HG03103 (cell line): ENCODE results near the gene POTEF.
"Not testable (repeated sequence)": the region's sequence is repeated elsewhere in the genome, so short reads cannot be mapped to it uniquely, and the experiment has no call there.

Experiments
- ATAC-seq: cut with Tn5 transposase; IDR thresholded peaks from one replicate; pipeline ENCODE4 v1.9.1; 2021; ENCODE audit warnings: low read depth; ENCODE audit not compliant: unreplicated experiment

POTEF gene

DNA sequence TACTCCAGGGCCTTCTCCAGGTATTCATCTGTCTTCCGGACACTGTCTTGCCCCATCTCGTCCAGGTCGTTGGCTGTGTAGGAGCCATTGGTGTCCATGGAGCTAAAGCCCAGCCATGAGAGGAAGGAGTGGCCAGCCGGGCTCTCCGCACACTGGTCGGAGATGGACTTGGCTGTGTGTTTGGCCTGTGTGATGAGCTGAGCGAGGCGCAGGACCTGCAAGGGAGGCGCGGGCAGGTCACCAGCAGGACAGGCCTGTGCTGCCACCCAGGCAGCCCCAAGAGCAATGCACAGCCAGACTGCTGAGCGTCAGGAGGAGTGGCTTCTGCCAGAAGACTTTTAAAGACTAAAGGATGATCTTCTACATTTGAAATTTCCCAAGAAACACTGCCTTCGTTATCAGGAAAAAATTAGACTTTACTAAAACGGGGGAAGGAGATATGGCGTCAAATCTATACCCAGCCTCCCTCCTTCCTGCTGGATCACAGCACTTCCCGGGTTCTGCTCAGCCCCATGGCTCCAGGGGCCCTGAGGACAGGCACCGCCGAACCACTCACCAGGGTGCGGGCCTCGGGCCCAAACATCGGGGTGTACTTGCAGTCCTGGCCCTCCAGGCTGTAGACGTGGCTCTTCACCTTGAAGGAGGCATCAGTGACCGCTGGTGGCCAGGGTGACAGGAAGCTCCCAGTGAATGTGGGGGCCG, 24.9 kb upstream of the POTEF start:
- not testable (repeated sequence) for ATAC-seq

DNA sequence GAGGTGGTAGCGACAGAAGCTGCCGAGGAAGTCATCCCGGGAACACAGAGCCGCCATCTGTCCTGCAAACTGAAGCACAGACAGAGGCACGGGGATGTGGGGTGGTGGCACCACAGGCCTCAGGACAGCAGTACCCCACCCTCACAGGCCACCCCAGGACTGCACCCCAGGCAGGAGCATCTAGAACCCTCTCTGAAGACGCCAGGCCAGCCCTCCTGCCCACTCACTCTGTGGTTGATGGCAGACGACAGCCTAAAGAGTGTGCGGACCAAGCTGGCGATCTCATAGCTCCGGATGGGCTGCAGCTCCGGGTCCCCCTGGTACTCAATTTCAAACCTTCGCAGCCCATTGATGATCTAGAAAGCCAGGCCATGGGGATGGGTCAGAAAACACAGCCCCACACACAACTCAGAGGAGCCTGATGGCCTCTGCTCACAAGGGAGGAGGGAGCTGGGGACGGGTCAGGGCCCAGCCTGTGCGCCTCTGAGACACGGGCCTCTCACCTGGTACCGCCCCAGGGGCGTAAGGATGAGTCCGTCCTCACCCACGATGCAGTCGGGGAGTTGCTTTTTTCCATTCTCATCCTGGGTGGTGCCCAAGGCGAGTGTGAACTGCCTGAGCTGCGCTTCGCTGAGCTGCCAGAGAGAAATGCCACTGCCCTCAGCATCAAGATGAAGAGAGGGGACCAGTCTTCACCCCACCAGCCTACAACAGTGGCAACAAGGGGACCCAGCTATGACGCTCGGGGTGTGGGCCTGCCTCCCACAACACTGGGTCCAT, 24.0 kb upstream of the POTEF start:
- ATAC-seq: no peak

GRCh38 chr2:130152136-130152815, 23.3 kb upstream of the POTEF start:
- not testable (repeated sequence) for ATAC-seq

DNA sequence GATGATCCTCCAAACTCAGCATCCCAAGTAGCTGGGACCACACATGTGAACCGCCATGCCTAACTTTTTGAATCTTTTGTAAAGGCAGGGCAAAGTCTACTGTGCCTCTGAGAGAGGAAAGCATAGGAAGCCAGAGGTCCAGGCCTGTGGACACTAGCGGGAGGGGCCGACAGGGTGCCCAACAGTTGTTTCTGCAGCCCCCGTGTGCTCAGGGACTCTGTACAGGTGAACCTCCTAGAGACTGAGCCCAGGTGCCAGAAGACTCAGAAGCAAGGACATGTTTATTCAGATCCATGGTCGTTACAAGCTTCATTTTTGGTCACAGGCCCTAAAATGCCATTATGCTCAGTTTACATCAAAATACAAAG, 22.1 kb upstream of the POTEF start:
- not testable (repeated sequence) for ATAC-seq

DNA sequence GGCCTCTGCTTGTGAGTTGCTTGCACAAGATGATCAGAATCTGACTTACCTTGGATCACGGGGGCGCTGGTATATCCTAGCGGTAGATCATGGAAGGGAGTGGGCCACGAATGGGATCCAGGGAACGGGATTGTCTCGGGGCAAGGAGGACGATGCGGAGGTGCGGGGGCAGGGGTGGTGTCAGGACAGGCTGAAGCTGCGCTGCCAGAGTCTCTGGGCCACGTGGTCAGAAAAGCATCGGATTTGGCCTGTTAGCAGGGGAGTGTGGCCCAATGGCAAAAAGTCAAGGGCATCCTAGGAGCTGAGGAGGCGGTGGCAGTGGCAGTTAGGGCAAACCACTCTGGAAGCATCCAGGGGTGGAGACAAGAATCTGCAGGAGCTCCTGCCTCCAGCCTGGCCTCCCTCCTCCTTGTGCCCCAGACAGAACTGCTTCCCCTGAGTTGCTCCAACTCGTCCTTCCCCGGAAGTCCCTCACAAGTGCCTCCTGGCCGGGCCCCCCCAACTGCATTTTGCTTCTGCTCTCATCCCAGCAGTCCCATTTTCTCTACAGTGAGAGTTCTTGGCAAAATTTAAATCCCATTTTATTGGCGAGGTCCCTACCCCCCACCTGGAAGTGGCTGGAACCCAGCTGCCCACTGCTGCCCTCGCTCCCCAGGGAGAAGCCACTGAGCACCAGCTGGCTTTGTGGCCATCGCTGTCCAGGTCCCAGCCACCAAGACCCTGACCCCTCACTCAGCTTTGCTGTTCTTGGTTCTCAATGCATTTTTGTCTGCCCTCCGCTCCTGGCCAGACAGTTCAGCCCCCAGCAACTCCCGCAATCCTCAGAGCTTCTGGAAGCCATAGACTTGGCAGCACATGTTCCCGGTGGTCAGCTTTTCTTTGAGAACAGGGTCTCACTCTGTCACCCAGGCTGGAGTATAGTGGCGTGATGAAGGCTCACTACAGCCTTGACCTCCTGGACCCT, 21.4 kb upstream of the POTEF start:
- no peak for ATAC-seq

- not testable (repeated sequence) for ATAC-seq
These were observed 19.5 kb upstream of the POTEF start for GRCh38 chr2:130148515-130148914.

GRCh38 chr2:130145006-130145414, 16.0 kb upstream of the POTEF start, which contains the start of gene CCDC74B:
Gene CCDC74B (minus strand): TSS chr2:130145112. CDS start chr2:130144996, 116 bp downstream.
- peak; percentile 78 for ATAC-seq

- peak; percentile 34 for ATAC-seq
These were observed 14.4 kb upstream of the POTEF start for GRCh38 chr2:130143266-130144039.

DNA sequence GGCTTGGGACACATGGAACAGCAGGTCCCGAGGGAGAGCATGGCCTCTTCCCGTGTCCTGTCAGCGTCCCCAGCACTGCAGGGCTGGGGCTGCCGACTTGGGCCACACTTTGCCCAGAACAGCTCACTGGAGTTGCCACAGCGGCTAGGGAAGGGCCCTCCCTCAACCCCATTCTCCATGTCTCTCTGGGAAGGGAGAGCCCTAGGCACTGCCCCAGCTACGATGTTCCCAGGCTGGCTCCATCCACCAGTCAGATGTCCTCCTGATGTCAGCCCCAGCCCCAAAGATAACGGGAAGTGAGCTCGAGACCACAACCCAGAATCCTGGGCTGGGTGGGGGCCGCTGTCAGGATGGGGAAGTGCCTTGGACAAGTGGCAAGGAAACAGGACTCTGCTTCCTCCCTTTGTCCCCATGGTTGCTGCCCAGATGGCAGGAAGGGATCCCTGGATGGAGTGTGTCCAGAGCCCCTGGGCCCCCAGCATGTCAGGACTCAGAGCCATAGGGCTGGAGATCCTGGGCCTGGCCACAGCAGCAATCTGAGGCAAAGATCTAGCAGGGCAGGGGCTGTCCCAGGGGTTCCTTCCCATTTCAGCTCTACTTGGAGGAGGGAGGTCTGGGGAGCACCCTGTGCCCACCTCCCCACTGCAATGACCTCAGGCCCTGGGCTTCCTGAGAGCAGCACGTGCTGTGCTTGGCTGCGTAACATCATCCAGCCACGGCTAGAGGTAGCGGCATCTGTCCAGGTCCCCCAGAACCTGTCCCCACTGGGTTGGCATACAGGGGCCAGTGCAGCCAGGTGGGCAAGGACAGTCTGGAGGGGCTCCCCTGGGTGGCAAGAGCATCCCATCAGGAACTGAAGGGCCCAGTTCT, 13.6 kb upstream of the POTEF start:
- not testable (repeated sequence) for ATAC-seq

DNA sequence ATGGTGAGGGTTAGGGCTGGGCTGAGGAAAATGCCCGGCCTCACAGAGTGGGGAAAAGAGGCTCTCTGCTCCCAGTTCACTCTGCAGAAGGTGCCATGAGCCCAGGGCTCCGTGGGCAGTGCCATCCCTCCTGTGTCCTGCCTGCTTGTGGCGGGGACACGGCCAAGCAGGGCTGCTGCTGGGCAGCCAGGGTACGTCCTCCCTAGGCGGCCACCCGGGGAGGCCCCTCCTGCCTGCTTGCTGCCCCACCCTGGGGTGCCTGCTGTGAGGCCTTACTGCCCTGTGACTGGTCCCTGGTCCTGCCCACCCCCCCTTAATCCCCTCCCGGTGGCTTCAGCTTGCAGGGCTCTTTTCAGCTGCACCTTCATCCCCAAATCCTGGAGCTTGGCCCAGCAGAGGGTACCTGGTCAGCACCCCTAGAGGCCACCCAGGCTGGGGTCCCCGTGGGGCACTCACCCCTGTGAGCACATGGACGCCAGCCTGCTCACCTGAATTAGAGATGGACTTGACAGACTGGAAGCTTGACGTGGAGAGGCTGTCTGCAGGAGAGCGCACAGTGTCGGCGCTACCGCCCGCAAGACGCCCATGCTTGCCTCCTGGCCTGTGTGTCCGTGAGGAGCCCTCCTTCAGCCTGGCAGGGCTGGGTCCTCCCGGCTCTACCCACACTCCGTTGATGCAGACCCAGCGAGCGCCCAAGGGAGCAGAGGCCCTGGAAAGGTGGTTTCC, 12.8 kb upstream of the POTEF start:
- not testable (repeated sequence) for ATAC-seq

DNA sequence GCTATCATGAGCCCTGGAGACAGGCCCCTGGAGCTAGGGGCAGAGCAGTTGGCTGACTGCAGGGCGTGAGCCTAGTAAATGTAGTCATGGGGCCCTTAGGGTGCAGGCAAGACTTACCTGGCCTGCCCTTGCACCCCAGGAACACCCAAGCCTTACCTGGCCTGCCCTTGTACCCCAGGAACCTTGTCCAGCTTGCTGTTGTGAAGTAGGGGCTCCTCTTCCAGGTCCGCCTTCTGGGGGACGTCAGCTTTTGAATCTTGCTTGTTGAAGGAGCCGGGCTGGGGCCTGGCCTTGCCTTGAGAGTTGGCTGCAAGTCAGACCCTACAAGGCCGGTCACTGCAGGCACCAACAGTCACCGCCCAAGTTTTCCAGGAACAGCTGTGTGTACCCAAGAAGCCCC, 12.0 kb upstream of the POTEF start:
- not testable (repeated sequence) for ATAC-seq

- ATAC-seq: not testable (repeated sequence)
These were observed 11.5 kb upstream of the POTEF start for GRCh38 chr2:130140516-130140915.

- ATAC-seq: not testable (repeated sequence)
These were observed 10.6 kb upstream of the POTEF start for GRCh38 chr2:130139331-130140280.

DNA sequence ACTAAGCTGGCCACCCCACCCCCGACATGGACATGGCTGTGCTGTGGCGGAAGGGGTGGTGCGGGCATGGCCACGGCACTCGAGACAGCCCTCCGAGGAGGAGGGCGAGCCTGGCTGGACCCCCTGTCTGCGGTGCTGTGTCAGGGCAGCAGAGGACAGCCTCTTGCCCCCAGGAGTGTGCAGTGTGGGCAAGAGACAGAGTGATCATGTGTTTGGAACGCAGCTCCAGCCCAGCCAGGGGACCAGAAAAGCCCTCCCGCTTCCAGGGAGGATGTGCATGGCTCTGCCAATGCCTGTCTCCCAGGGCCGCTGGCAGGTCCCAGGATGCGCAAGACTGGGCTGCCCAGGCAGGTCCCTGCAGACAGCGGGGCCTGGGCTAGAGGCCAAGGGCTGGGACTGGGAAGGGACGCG, 9.8 kb upstream of the POTEF start:
- not testable (repeated sequence) for ATAC-seq

GRCh38 chr2:130138326-130138725, 9.3 kb upstream of the POTEF start:
- ATAC-seq: not testable (repeated sequence)

- ATAC-seq: not testable (repeated sequence)
These were observed 8.1 kb upstream of the POTEF start for GRCh38 chr2:130137118-130137517.

- not testable (repeated sequence) for ATAC-seq
These were observed 7.5 kb upstream of the POTEF start for GRCh38 chr2:130136546-130136945.
